GM12864 (cell line): ENCODE results near the gene MDM1.

Experiments
- DNase-seq: peaks from one replicate; pipeline ENCODE4 v3.0.0-alpha.2; 2011; ENCODE audit warnings: low read depth
- H3K4me3 ChIP-seq: 2 replicates; pipeline ENCODE4 v1.5.1; 2011; ENCODE audit warnings: mild to moderate bottlenecking, low read depth, low read length, control low read depth
- CTCF ChIP-seq: IDR thresholded peaks from 2 replicates; pipeline ENCODE4 v1.5.1; 2011; ENCODE audit warnings: low read depth, mild to moderate bottlenecking, moderate library complexity, low read length, control low read depth, inconsistent platforms; ENCODE audit errors: missing control alignments

MDM1 gene

GRCh38 chr12:68331869-68332727 is at the start of gene MDM1:
TSS of gene MDM1 (minus strand) at chr12:68332362. CDS start at chr12:68332245, 117 bp downstream.
- TF ChIP-seq CTCF: no peak
- peak within 1 kb of the TSS; percentile 89 for H3K4me3 ChIP-seq
- DNase-seq: peak; percentile 96

- no peak for DNase-seq
- H3K4me3 ChIP-seq: no peak overlapping the region
- no peak for TF ChIP-seq CTCF
Observed at GRCh38 chr12:68381476-68382219, 49.5 kb upstream of the MDM1 start.

- TF ChIP-seq CTCF: no peak
- no peak for DNase-seq
Observed at GRCh38 chr12:68378872-68379606, 46.9 kb upstream of the MDM1 start.

GRCh38 chr12:68377881-68378280 is 45.7 kb upstream of the MDM1 start:
- TF ChIP-seq CTCF: no peak
- no peak overlapping the region for H3K4me3 ChIP-seq
- DNase-seq: no peak

More at GRCh38 chr12:68378872-68379606, 46.9 kb upstream of the MDM1 start:
- H3K4me3 ChIP-seq: no peak overlapping the region

- no peak for DNase-seq
- no peak for TF ChIP-seq CTCF
- no peak overlapping the region for H3K4me3 ChIP-seq
Observed at GRCh38 chr12:68376901-68377300, 44.7 kb upstream of the MDM1 start.

- no peak for TF ChIP-seq CTCF
- no peak overlapping the region for H3K4me3 ChIP-seq
- no peak for DNase-seq
Observed at GRCh38 chr12:68375756-68376695, 43.9 kb upstream of the MDM1 start.
